RWPE2 (cell line): ENCODE data around the gene KRT84.

Source experiments
- ATAC-seq: fragments of 200-7000 bp; cut with Tn5 transposase; 3 replicates; pipeline ENCODE4 v1.9.1; 2021; ENCODE audit warnings: low read depth
- DNase-seq: peaks from one replicate; pipeline ENCODE4 v3.0.0-alpha.2; 2020; ENCODE audit warnings: low spot score
- H3K27ac ChIP-seq: fragments of 450-650 bp; 2 replicates; pipeline ENCODE4 v1.5.1; 2017; ENCODE audit warnings: mild to moderate bottlenecking; ENCODE audit not compliant: poor library complexity, severe bottlenecking
- H3K27me3 ChIP-seq: fragments of 250-450 bp; sonication (Bioruptor Pico); 2 replicates; pipeline ENCODE4 v1.5.1; 2021; ENCODE audit warnings: mild to moderate bottlenecking, moderate library complexity; ENCODE audit not compliant: insufficient read depth, poor library complexity, severe bottlenecking
- H3K36me3 ChIP-seq: fragments of 250-450 bp; sonication (Bioruptor Pico); 2 replicates; pipeline ENCODE4 v1.5.1; 2020; ENCODE audit warnings: low read depth, mild to moderate bottlenecking, moderate library complexity
- H3K4me1 ChIP-seq: fragments of 250-450 bp; sonication (Bioruptor Pico); 2 replicates; pipeline ENCODE4 v1.5.1; 2021; ENCODE audit warnings: mild to moderate bottlenecking, moderate library complexity; ENCODE audit not compliant: insufficient read depth, poor library complexity, severe bottlenecking
- H3K4me3 ChIP-seq: fragments of 250-450 bp; sonication (Bioruptor Pico); 2 replicates; pipeline ENCODE4 v1.5.1; 2021; ENCODE audit warnings: mild to moderate bottlenecking, moderate library complexity; ENCODE audit not compliant: severe bottlenecking
- H3K9me3 ChIP-seq: fragments of 250-450 bp; sonication (Bioruptor Pico); 2 replicates; pipeline ENCODE4 v1.5.1; 2021; ENCODE audit warnings: mild to moderate bottlenecking, moderate library complexity; ENCODE audit not compliant: severe bottlenecking
- CTCF ChIP-seq: fragments of 450-650 bp; IDR thresholded peaks from one replicate; pipeline ENCODE4 v1.5.1; 2017; ENCODE audit warnings: mild to moderate bottlenecking, moderate library complexity; ENCODE audit not compliant: poor library complexity, severe bottlenecking

KRT84 gene

DNA sequence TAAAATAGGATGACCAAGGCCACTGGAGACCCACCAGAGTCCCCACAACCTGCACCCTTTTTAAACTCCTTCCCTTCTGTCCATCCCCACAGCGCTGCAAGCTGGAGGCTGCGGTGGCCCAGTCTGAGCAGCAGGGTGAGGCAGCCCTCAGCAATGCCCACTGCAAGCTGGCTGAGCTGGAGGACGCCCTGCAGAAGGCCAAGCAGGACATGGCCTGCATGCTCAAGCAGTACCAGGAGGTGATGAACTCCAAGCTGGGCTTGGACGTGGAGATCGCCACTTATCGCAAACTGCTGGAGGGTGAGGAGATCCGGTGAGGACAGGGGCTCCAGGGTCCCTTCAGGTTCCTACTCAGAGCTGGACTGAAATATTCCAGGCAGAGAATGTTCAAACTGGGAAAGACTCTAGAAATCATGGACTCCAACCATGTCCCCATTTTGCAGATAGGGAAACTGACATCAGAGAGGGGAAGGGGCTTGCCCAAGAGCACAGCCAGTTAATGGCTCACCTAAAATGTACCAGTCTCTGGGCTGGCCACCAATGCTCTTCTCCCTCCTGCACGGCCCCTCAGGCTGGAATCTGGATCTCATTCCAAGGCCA, 35.3 kb downstream of the KRT84 start:
- Histone ChIP-seq H3K4me1 (peaks cover 17% of the 10 kb centered on the region), H3K9me3 (no peaks in the 10 kb centered on the region), H3K27ac (no peak overlapping the region), H3K4me3 (no peak overlapping the region), H3K36me3 (no peaks in the 10 kb centered on the region), H3K27me3 (no peaks in the 10 kb centered on the region)
- no peak for TF ChIP-seq CTCF
- no peak for ATAC-seq
- peak; percentile 19 for DNase-seq

DNA sequence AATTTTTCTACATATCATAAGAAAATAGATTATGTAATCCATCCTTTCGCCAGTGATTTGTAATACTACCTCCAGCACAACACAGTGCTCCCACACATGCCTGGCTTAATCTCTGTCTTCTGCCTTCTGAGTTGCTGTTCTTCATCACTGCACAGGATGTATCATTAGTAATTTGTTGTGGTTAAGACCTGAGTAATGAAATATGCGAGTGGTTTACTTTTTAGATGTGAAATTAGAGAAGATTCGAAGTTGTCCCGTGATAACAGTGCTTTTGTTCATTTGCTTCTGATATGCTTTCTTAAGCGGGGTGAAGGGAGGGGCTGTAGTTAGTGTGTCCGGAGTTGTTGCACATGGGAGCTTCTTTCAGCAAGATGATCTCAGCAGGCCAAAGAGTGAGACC, 36.3 kb downstream of the KRT84 start:
- DNase-seq (peak; percentile 8), ATAC-seq (peak; percentile 80)
- no peak overlapping the region for H3K4me3 ChIP-seq
- H3K4me1 ChIP-seq, result peaks cover 20% of the 10 kb centered on the region
- H3K27me3 ChIP-seq, result no peaks in the 10 kb centered on the region
- TF ChIP-seq CTCF, result no peak
- H3K27ac ChIP-seq, result peak overlapping the region; percentile 10
- H3K9me3 ChIP-seq, result no peaks in the 10 kb centered on the region
- H3K36me3 ChIP-seq, result no peaks in the 10 kb centered on the region

- Histone ChIP-seq H3K27ac (no peak overlapping the region), H3K4me3 (no peak overlapping the region), H3K4me1 (peaks cover 20% of the 10 kb centered on the region), H3K9me3 (no peaks in the 10 kb centered on the region), H3K27me3 (no peaks in the 10 kb centered on the region), H3K36me3 (no peaks in the 10 kb centered on the region)
- DNase-seq (peak; percentile 32), ATAC-seq (no peak)
- TF ChIP-seq CTCF, result no peak
These were observed 37.6 kb downstream of the KRT84 start for GRCh38 chr12:52347551-52348510.

DNA sequence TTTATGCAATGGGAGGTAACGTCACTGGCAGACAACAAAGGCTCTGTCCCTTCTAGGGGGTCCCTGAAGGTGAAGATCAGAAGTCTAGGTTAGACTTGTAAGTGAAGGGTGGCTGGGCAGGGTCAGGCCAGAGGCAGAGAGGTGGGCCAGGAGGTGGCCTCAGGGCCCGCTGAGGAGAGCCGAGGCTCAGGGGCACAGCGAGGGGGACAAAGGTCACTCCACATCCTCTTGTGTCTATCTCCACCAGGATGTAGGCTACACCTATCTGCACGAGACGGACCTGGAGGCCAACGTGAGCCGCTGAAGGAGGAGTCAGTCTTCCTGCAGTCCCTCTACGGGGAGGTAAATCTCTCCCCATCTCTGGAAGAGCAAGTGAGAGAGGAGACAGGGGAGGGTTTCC, 38.4 kb downstream of the KRT84 start:
- peak; percentile 41 for DNase-seq
- Histone ChIP-seq H3K36me3 (no peaks in the 10 kb centered on the region), H3K27ac (no peak overlapping the region), H3K9me3 (no peaks in the 10 kb centered on the region), H3K27me3 (no peaks in the 10 kb centered on the region), H3K4me1 (peaks cover 20% of the 10 kb centered on the region), H3K4me3 (no peak overlapping the region)
- TF ChIP-seq CTCF, result no peak
- no peak for ATAC-seq
